HEK293 (cell line): Measurements from ENCODE around the gene SEC24C.

ENCODE experiments used
- KLF17 ChIP-seq: fragments of 450-650 bp; formaldehyde crosslinking; IDR thresholded peaks from 2 replicates; pipeline ENCODE4 v1.5.1; 2016; ENCODE audit warnings: missing biosample characterization, missing genetic modification characterization
- OVOL3 ChIP-seq: fragments of 450-650 bp; formaldehyde crosslinking; IDR thresholded peaks from 2 replicates; pipeline ENCODE4 v1.5.1; 2016; ENCODE audit warnings: missing biosample characterization, missing genetic modification characterization
- PRDM1 ChIP-seq: fragments of 450-650 bp; formaldehyde crosslinking; IDR thresholded peaks from 2 replicates; pipeline ENCODE4; 2016; ENCODE audit warnings: missing biosample characterization, missing genetic modification characterization
- YY1 ChIP-seq: fragments of 450-650 bp; formaldehyde crosslinking; IDR thresholded peaks from 2 replicates; pipeline ENCODE4 v1.5.1; 2018; ENCODE audit warnings: missing biosample characterization, missing genetic modification characterization
- ZFHX2 ChIP-seq: fragments of 450-650 bp; formaldehyde crosslinking; conservative IDR thresholded peaks from 2 replicates; pipeline ENCODE4 v1.5.1; 2016; ENCODE audit warnings: missing biosample characterization, missing genetic modification characterization
- ZFP3 ChIP-seq: fragments of 450-650 bp; formaldehyde crosslinking; IDR thresholded peaks from 2 replicates; pipeline ENCODE4 v1.5.1; 2016; ENCODE audit warnings: low read depth, missing biosample characterization, missing genetic modification characterization
- ZNF211 ChIP-seq: fragments of 450-650 bp; formaldehyde crosslinking; IDR thresholded peaks from 2 replicates; pipeline ENCODE4 v1.5.1; 2016; ENCODE audit warnings: low read depth, missing biosample characterization, missing genetic modification characterization
- ZNF311 ChIP-seq: fragments of 450-650 bp; formaldehyde crosslinking; IDR thresholded peaks from 2 replicates; pipeline ENCODE4 v1.5.1; 2017; ENCODE audit warnings: missing biosample characterization, missing genetic modification characterization, borderline replicate concordance
- ZNF394 ChIP-seq: fragments of 450-650 bp; formaldehyde crosslinking; IDR thresholded peaks from 2 replicates; pipeline ENCODE4 v1.5.1; 2016; ENCODE audit warnings: missing biosample characterization, missing genetic modification characterization, mild to moderate bottlenecking, moderate library complexity, borderline replicate concordance
- ZNF514 ChIP-seq: fragments of 450-650 bp; formaldehyde crosslinking; IDR thresholded peaks from 2 replicates; pipeline ENCODE4 v1.5.1; 2016; ENCODE audit warnings: missing biosample characterization, missing genetic modification characterization
- ZNF518A ChIP-seq: fragments of 450-650 bp; formaldehyde crosslinking; conservative IDR thresholded peaks from 2 replicates; pipeline ENCODE4 v1.5.1; 2016; ENCODE audit warnings: low read depth, missing biosample characterization, missing genetic modification characterization
- ZNF555 ChIP-seq: fragments of 450-650 bp; formaldehyde crosslinking; conservative IDR thresholded peaks from 2 replicates; pipeline ENCODE4 v1.5.1; 2017; ENCODE audit warnings: missing biosample characterization, mild to moderate bottlenecking, missing genetic modification characterization, inconsistent platforms
- ZNF629 ChIP-seq: fragments of 450-650 bp; formaldehyde crosslinking; IDR thresholded peaks from 2 replicates; pipeline ENCODE4 v1.5.1; 2017; ENCODE audit warnings: missing biosample characterization, missing genetic modification characterization
- ZNF645 ChIP-seq: fragments of 450-650 bp; formaldehyde crosslinking; IDR thresholded peaks from 2 replicates; pipeline ENCODE4; 2016; ENCODE audit warnings: missing biosample characterization, missing genetic modification characterization
- ZNF660 ChIP-seq: fragments of 450-650 bp; IDR thresholded peaks from 2 replicates; pipeline ENCODE4 v1.5.1; 2018; ENCODE audit warnings: missing biosample characterization, mild to moderate bottlenecking, missing genetic modification characterization
- ZNF701 ChIP-seq: fragments of 450-650 bp; formaldehyde crosslinking; IDR thresholded peaks from 2 replicates; pipeline ENCODE4 v1.5.1; 2016; ENCODE audit warnings: missing biosample characterization, missing genetic modification characterization
- ZNF837 ChIP-seq: fragments of 450-650 bp; formaldehyde crosslinking; IDR thresholded peaks from 2 replicates; pipeline ENCODE4 v1.5.1; 2016; ENCODE audit warnings: missing biosample characterization, missing genetic modification characterization
- TF ChIP-seq, protein P1 (sequence below): fragments of 450-650 bp; formaldehyde crosslinking; IDR thresholded peaks from 2 replicates; pipeline ENCODE4 v1.5.1; 2016; ENCODE audit warnings: missing biosample characterization, missing genetic modification characterization
- TF ChIP-seq, protein P2 (sequence below): fragments of 450-650 bp; formaldehyde crosslinking; conservative IDR thresholded peaks from 2 replicates; pipeline ENCODE4 v1.5.1; 2016; ENCODE audit warnings: low read depth, missing biosample characterization, missing genetic modification characterization
- TF ChIP-seq, protein P3 (sequence below): fragments of 450-650 bp; formaldehyde crosslinking; IDR thresholded peaks from 2 replicates; pipeline ENCODE4 v1.5.1; 2016; ENCODE audit warnings: missing biosample characterization, missing genetic modification characterization

The SEC24C gene

GRCh38 chr10:73730153-73730906 lies 13.8 kb upstream of the SEC24C start (continued):
- TF ChIP-seq ZNF518A (tag by site-specific recombination) (peak; percentile 76), ZNF837 (tag by site-specific recombination) (no peak), ZFP3 (tag by site-specific recombination) (no peak), ZNF629 (tag by site-specific recombination) (peak; percentile 88), OVOL3 (tag by site-specific recombination) (no peak), PRDM1 (no peak; the same call in 1 of the 2 replicates), ZNF311 (no peak), ZNF514 (tag by site-specific recombination) (no peak), YY1 (tag by site-specific recombination) (peak; percentile 59; the same call in 1 of the 2 replicates), ZNF394 (peak; percentile 85), ZFHX2 (tag by site-specific recombination) (no peak; the same call in 1 of the 2 replicates), ZNF555 (tag by site-specific recombination) (no peak), ZNF645 (tag by site-specific recombination) (no peak), ZNF211 (tag by site-specific recombination) (no peak), KLF17 (tag by site-specific recombination) (peak; percentile 93), ZNF660 (tag by site-specific recombination) (peak; percentile 95), ZNF701 (no peak)
- TF ChIP-seq, protein P1, sequence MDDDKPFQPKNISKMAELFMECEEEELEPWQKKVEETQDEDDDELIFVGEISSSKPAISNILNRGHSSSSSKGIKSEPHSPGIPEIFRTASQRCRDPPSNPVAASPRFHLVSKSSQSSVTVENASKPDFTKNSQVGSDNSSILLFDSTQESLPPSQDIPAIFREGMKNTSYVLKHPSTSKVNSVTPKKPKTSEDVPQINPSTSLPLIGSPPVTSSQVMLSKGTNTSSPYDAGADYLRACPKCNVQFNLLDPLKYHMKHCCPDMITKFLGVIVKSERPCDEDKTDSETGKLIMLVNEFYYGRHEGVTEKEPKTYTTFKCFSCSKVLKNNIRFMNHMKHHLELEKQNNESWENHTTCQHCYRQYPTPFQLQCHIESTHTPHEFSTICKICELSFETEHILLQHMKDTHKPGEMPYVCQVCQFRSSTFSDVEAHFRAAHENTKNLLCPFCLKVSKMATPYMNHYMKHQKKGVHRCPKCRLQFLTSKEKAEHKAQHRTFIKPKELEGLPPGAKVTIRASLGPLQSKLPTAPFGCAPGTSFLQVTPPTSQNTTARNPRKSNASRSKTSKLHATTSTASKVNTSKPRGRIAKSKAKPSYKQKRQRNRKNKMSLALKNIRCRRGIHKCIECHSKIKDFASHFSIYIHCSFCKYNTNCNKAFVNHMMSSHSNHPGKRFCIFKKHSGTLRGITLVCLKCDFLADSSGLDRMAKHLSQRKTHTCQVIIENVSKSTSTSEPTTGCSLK (tag by site-specific recombination), result no peak
- TF ChIP-seq, protein P2, sequence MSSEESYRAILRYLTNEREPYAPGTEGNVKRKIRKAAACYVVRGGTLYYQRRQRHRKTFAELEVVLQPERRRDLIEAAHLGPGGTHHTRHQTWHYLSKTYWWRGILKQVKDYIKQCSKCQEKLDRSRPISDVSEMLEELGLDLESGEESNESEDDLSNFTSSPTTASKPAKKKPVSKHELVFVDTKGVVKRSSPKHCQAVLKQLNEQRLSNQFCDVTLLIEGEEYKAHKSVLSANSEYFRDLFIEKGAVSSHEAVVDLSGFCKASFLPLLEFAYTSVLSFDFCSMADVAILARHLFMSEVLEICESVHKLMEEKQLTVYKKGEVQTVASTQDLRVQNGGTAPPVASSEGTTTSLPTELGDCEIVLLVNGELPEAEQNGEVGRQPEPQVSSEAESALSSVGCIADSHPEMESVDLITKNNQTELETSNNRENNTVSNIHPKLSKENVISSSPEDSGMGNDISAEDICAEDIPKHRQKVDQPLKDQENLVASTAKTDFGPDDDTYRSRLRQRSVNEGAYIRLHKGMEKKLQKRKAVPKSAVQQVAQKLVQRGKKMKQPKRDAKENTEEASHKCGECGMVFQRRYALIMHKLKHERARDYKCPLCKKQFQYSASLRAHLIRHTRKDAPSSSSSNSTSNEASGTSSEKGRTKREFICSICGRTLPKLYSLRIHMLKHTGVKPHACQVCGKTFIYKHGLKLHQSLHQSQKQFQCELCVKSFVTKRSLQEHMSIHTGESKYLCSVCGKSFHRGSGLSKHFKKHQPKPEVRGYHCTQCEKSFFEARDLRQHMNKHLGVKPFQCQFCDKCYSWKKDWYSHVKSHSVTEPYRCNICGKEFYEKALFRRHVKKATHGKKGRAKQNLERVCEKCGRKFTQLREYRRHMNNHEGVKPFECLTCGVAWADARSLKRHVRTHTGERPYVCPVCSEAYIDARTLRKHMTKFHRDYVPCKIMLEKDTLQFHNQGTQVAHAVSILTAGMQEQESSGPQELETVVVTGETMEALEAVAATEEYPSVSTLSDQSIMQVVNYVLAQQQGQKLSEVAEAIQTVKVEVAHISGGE (tag by site-specific recombination), result peak; percentile 100
- TF ChIP-seq, protein P3, sequence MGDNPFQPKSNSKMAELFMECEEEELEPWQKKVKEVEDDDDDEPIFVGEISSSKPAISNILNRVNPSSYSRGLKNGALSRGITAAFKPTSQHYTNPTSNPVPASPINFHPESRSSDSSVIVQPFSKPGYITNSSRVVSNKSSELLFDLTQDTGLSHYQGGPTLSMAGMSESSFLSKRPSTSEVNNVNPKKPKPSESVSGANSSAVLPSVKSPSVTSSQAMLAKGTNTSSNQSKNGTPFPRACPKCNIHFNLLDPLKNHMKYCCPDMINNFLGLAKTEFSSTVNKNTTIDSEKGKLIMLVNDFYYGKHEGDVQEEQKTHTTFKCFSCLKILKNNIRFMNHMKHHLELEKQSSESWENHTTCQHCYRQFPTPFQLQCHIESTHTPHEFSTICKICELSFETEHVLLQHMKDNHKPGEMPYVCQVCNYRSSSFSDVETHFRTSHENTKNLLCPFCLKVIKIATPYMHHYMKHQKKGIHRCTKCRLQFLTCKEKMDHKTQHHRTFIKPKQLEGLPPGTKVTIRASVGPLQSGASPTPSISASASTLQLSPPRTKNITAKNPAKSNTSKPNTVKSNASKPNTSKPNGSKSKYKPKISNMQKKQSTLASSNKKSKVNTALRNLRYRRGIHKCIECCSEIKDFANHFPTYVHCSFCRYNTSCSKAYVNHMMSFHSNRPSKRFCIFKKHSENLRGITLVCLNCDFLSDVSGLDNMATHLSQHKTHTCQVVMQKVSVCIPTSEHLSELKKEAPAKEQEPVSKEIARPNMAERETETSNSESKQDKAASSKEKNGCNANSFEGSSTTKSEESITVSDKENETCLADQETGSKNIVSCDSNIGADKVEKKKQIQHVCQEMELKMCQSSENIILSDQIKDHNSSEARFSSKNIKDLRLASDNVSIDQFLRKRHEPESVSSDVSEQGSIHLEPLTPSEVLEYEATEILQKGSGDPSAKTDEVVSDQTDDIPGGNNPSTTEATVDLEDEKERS, result no peak; the same call in 1 of the 2 replicates
